ENCODE results near the gene ADAMTS20. TPM values are rescaled to one million over a fixed set of nuclear protein-coding genes. Genes with fewer than 3 reads are reported as not detected.

ADAMTS20 gene
- total RNA-seq, 4 donors from 2014 or later, result not detected

DNA sequence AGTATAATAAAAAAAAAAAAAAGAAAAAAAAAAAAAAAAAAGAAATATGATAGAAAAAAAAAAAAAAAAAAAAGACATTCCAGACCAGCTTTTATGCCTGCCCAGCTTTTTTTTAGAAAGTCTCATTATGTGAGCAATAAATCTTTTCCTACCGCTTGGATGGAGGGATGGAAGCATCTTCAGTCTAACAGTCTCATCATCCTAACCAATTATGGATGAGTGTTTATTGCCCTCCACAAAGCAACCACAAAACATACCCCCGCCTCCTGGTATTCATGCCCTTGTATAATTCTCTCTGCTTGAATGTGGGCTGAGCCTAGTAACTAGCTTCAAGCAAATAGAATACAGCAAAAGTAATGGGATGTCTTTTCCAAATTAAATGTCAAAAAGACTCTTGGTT lies 33.7 kb upstream of the ADAMTS20 start:
- TF ChIP-seq, protein P1, sequence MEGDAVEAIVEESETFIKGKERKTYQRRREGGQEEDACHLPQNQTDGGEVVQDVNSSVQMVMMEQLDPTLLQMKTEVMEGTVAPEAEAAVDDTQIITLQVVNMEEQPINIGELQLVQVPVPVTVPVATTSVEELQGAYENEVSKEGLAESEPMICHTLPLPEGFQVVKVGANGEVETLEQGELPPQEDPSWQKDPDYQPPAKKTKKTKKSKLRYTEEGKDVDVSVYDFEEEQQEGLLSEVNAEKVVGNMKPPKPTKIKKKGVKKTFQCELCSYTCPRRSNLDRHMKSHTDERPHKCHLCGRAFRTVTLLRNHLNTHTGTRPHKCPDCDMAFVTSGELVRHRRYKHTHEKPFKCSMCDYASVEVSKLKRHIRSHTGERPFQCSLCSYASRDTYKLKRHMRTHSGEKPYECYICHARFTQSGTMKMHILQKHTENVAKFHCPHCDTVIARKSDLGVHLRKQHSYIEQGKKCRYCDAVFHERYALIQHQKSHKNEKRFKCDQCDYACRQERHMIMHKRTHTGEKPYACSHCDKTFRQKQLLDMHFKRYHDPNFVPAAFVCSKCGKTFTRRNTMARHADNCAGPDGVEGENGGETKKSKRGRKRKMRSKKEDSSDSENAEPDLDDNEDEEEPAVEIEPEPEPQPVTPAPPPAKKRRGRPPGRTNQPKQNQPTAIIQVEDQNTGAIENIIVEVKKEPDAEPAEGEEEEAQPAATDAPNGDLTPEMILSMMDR (IDR thresholded peaks at IDR 0.05), result no peak
- TF ChIP-seq POLR2A (IDR thresholded peaks at IDR 0.05), result no peak
- Histone ChIP-seq H3K9me3 (no peaks in the 10 kb centered on the region), H3K27ac (no peak overlapping the region), H3K27me3 (no peaks in the 10 kb centered on the region), H3K4me1 (no peaks in the 10 kb centered on the region), H3K36me3 (no peaks in the 10 kb centered on the region), H3K4me3 (no peak overlapping the region)
- 56 to 67% methylated on average over 2 of the region's 2 CpGs for WGBS, 2 donors
- DNase-seq, result no peak
- intact Hi-C loops (cut with DNase I), result no loop called here

DNA sequence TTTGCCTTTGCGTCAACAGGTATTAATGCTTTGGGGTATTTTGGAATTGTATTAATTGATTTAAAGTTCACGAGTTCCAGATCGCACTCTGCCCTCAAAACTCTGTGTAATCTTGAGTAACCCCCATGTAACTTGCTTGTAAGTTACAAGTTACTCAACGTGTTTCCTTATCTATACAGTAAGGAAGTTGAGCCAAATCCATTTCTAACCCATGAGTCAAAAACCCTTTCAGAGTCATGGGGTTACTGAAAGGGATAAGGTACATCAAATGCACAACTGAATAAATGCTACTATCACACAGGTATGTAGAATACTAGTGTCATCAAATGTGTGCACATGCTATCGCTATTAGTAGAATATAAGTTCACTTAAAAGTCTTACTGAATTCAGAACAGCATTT lies 28.6 kb upstream of the ADAMTS20 start:
- H3K27me3 ChIP-seq, result no peaks in the 10 kb centered on the region
- intact Hi-C loops (cut with DNase I), result no loop called here
- WGBS, 2 donors, result 82 to 84% methylated on average over 5 of the region's 5 CpGs

DNA sequence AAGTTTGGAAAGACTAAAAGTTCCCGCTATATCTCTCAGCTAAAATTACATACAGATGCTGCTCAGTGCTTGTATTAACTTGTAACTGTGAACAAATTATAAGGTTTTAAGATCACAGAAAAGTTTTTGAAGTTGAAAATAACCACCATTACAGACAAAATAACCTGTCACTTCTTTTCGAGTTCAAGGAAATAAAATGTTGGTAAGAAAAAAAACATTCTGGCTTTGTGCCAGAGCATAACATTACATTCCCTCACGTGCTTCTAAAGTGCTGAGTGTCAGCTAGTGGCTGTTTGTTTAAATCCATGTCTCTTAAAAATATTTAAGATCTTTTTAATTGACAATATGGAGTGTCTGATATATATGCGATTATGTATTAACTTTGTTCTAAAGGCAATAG lies 27.2 kb upstream of the ADAMTS20 start:
- intact Hi-C loops (cut with DNase I), result no loop called here

More for the DNA sequence above, 28.6 kb upstream of the ADAMTS20 start:
- DNase-seq, result no peak
- TF ChIP-seq, protein P1 (IDR thresholded peaks at IDR 0.05), result no peak
- no peak for TF ChIP-seq POLR2A (IDR thresholded peaks at IDR 0.05)
- Histone ChIP-seq H3K27ac (no peak overlapping the region), H3K4me1 (no peaks in the 10 kb centered on the region), H3K9me3 (no peaks in the 10 kb centered on the region), H3K4me3 (no peak overlapping the region), H3K36me3 (no peaks in the 10 kb centered on the region)

DNA sequence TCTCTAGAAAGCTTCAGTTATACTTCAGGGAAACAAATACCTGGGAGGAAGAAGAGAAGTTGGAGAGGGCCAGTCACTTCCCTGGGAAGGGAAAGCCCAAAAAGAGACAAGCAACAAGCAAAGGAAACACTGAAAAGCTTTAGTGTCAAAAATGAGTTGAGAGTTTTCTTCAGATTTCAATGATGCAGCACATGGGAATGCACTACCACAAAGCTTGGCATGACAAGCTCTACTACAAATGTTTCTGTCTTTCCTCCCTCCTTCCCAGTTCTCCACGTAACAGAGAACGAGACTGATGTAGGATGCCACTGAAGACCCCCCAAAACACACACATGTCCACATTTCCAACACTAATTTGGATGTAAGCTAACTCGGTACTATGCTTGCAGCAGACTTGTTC lies 26.8 kb upstream of the ADAMTS20 start:
- no peak for DNase-seq
- H3K27me3 ChIP-seq, result no peaks in the 10 kb centered on the region
- H3K36me3 ChIP-seq, result no peaks in the 10 kb centered on the region
- intact Hi-C loops (cut with DNase I), result no loop called here
- H3K4me1 ChIP-seq, result no peaks in the 10 kb centered on the region
- TF ChIP-seq, protein P1 (IDR thresholded peaks at IDR 0.05), result no peak
- no peak for TF ChIP-seq POLR2A (IDR thresholded peaks at IDR 0.05)
- H3K9me3 ChIP-seq, result no peaks in the 10 kb centered on the region
- no peak overlapping the region for H3K27ac ChIP-seq
- 22 to 25% methylated on average over 3 of the region's 3 CpGs for WGBS, 2 donors
- H3K4me3 ChIP-seq, result no peak overlapping the region

More for the DNA sequence above, 27.2 kb upstream of the ADAMTS20 start:
- 15 to 16% methylated on average over 4 of the region's 4 CpGs for WGBS, 2 donors
- DNase-seq, result no peak
- Histone ChIP-seq H3K27ac (no peak overlapping the region), H3K36me3 (no peaks in the 10 kb centered on the region), H3K9me3 (no peaks in the 10 kb centered on the region), H3K4me3 (no peak overlapping the region), H3K27me3 (no peaks in the 10 kb centered on the region), H3K4me1 (no peaks in the 10 kb centered on the region)
- TF ChIP-seq, protein P1 (IDR thresholded peaks at IDR 0.05), result no peak
- TF ChIP-seq POLR2A (IDR thresholded peaks at IDR 0.05), result no peak

DNA sequence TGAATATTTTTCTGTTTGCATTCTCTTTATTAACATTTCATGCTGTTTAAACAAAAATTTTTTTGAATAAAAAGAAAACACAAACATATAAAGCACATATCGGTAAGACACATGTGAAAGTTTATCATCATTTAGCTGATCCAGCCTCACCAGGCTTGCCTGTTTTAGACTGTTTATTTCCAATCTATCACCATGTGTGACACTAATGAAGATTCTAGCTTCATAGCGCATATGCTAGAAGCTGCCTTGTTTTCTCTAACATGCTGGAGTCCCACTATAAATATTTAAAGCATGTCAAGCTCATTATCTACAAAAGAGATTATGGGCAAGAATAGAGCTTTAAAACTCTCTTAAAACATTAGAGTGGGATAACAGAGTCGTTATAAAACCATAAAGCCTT lies 25.4 kb upstream of the ADAMTS20 start:
- no peaks in the 10 kb centered on the region for H3K27me3 ChIP-seq
- no peak overlapping the region for H3K27ac ChIP-seq
- intact Hi-C loops (cut with DNase I), result no loop called here
- no peaks in the 10 kb centered on the region for H3K4me1 ChIP-seq
- WGBS, 2 donors, result 29 to 32% methylated on average over 3 of the region's 3 CpGs
- no peak for DNase-seq
- no peaks in the 10 kb centered on the region for H3K36me3 ChIP-seq
- no peak for TF ChIP-seq POLR2A (IDR thresholded peaks at IDR 0.05)
- TF ChIP-seq, protein P1 (IDR thresholded peaks at IDR 0.05), result no peak
- H3K4me3 ChIP-seq, result no peak overlapping the region
- no peaks in the 10 kb centered on the region for H3K9me3 ChIP-seq

Measured in esophagus squamous epithelium (tissue), 5 donors.